Measurements from ENCODE around the gene IGFBP7. TPM values are rescaled to one million over a fixed set of nuclear protein-coding genes. Genes with fewer than 3 reads are reported as not detected.

Gene IGFBP7
- total RNA-seq, 1 donor = 117 TPM

Small RNAs within 50 kb of the gene (small RNA-seq; reads per million reads assigned to genes)
- not detected for gene RNU6-998P

Other genes starting within 250 kb of the IGFBP7 start
- gene REST, start 202.5 kb downstream of the IGFBP7 start, total RNA-seq = 40.7 TPM
- 46.3 TPM for gene NOA1, start 132.8 kb downstream of the IGFBP7 start, total RNA-seq
- gene POLR2B, start 131.5 kb downstream of the IGFBP7 start, total RNA-seq = 41.2 TPM